Mesendoderm (in vitro differentiated cells): ENCODE results near the gene SRSF3.
"Not testable (repeated sequence)": the region's sequence is repeated elsewhere in the genome, so short reads cannot be mapped to it uniquely, and the experiment has no call there.

ENCODE experiments used
- DNase-seq: peaks from one replicate; pipeline ENCODE4 v3.0.0; 2013
- H2AK5ac ChIP-seq: 2 replicates; pipeline ENCODE4 v1.6.1; 2013; ENCODE audit warnings: low read length, inconsistent platforms
- H2BK120ac ChIP-seq: 2 replicates; pipeline ENCODE4 v1.6.1; 2013; ENCODE audit warnings: low read depth, mild to moderate bottlenecking, low read length, moderate library complexity, mixed read lengths
- H2BK15ac ChIP-seq: replicated peaks from 2 replicates; pipeline ENCODE4 v1.6.1; 2013; ENCODE audit warnings: low read depth, mild to moderate bottlenecking, moderate library complexity
- H2BK5ac ChIP-seq: 2 replicates; pipeline ENCODE4 v1.6.1; 2013; ENCODE audit warnings: low read length, inconsistent platforms
- H3K18ac ChIP-seq: 2 replicates; pipeline ENCODE4 v1.6.1; 2013; ENCODE audit warnings: mild to moderate bottlenecking, low read length, mixed read lengths
- H3K23ac ChIP-seq: one replicate; pipeline ENCODE4 v1.6.1; 2013; ENCODE audit warnings: low read length
- H3K27ac ChIP-seq: 2 replicates; pipeline ENCODE4 v1.5.1; 2013; ENCODE audit warnings: low read depth, mild to moderate bottlenecking, inconsistent platforms, low read length, moderate library complexity
- H3K27me3 ChIP-seq: 2 replicates; pipeline ENCODE4 v1.6.1; 2013; ENCODE audit warnings: low read length, control low read depth, mild to moderate bottlenecking, inconsistent platforms; ENCODE audit not compliant: insufficient read depth, poor library complexity
- H3K36me3 ChIP-seq: 2 replicates; pipeline ENCODE4 v1.6.1; 2013; ENCODE audit warnings: low read length, inconsistent platforms; ENCODE audit not compliant: control insufficient read depth, insufficient read depth
- H3K4ac ChIP-seq: one replicate; pipeline ENCODE4 v1.6.1; 2013; ENCODE audit warnings: low read depth, mild to moderate bottlenecking, low read length, moderate library complexity
- H3K4me1 ChIP-seq: 2 replicates; pipeline ENCODE4 v1.6.1; 2013; ENCODE audit warnings: low read depth, low read length, inconsistent platforms; ENCODE audit not compliant: control insufficient read depth
- H3K4me2 ChIP-seq: 2 replicates; pipeline ENCODE4 v1.6.1; 2013; ENCODE audit warnings: low read length
- H3K4me3 ChIP-seq: 2 replicates; pipeline ENCODE4 v1.5.1; 2013; ENCODE audit warnings: mild to moderate bottlenecking, low read length
- H3K56ac ChIP-seq: one replicate; pipeline ENCODE4 v1.6.1; 2013; ENCODE audit warnings: low read length
- H3K79me1 ChIP-seq: 2 replicates; pipeline ENCODE4 v1.6.1; 2013; ENCODE audit warnings: low read length, inconsistent platforms
- H3K79me2 ChIP-seq: 2 replicates; pipeline ENCODE4 v1.6.1; 2013; ENCODE audit warnings: mild to moderate bottlenecking, low read length; ENCODE audit not compliant: control insufficient read depth, insufficient read depth
- H3K9ac ChIP-seq: 2 replicates; pipeline ENCODE4 v1.6.1; 2013; ENCODE audit warnings: low read length, inconsistent platforms
- H4K5ac ChIP-seq: one replicate; pipeline ENCODE4 v1.6.1; 2013; ENCODE audit warnings: low read length
- H4K8ac ChIP-seq: one replicate; pipeline ENCODE4 v1.6.1; 2013; ENCODE audit warnings: low read depth, mild to moderate bottlenecking, control low read depth, low read length, moderate library complexity
- WGBS: extraction: QIAGEN DNeasy Blood & Tissue Kit; methylation state at CpG from one replicate; pipeline ENCODE4 v1.1.7; 2013; ENCODE audit warnings: low lambda C conversion rate, missing lambda C conversion rate; ENCODE audit not compliant: insufficient coverage; ENCODE audit errors: extremely low coverage; 5-methylcytosine and 5-hydroxymethylcytosine counted together

Gene SRSF3

GRCh38 chr6:36598739-36599318, 4.7 kb downstream of the SRSF3 start:
- peak overlapping the region; percentile 40 for H3K9ac ChIP-seq
- no peak overlapping the region for H2BK5ac ChIP-seq
- no peak overlapping the region for H3K4ac ChIP-seq
- peak overlapping the region; percentile 3 for H3K4me2 ChIP-seq
- H3K23ac ChIP-seq = no peak overlapping the region
- H2BK15ac ChIP-seq = no peak overlapping the region
- 100% methylated on average over 1 of the region's 11 CpGs for WGBS
- H2BK120ac ChIP-seq = no peak overlapping the region
- H3K18ac ChIP-seq = no peak overlapping the region
- no peak overlapping the region for H4K5ac ChIP-seq
- H2AK5ac ChIP-seq = no peak overlapping the region
- H4K8ac ChIP-seq = no peak overlapping the region
- H3K36me3 ChIP-seq = peaks cover 28% of the 10 kb centered on the region
- no peak overlapping the region for H3K56ac ChIP-seq
- peaks cover 91% of the 10 kb centered on the region for H3K79me2 ChIP-seq
- no peak for DNase-seq
- H3K27me3 ChIP-seq = no peaks in the 10 kb centered on the region
- no peak overlapping the region for H3K4me3 ChIP-seq
- peaks cover 4% of the 10 kb centered on the region for H3K4me1 ChIP-seq
- H3K79me1 ChIP-seq = peaks cover 4% of the 10 kb centered on the region
- H3K27ac ChIP-seq = no peak overlapping the region

- H3K4ac ChIP-seq = no peak overlapping the region
- peaks cover 94% of the 10 kb centered on the region for H3K79me2 ChIP-seq
- H2BK15ac ChIP-seq = no peak overlapping the region
- peaks cover 4% of the 10 kb centered on the region for H3K4me1 ChIP-seq
- peak overlapping the region; percentile 5 for H3K4me2 ChIP-seq
- no peak overlapping the region for H3K23ac ChIP-seq
- no peak overlapping the region for H3K18ac ChIP-seq
- H3K4me3 ChIP-seq = no peak overlapping the region
- H2BK5ac ChIP-seq = no peak overlapping the region
- H3K27ac ChIP-seq = no peak overlapping the region
- no peak overlapping the region for H4K8ac ChIP-seq
- peaks cover 8% of the 10 kb centered on the region for H3K79me1 ChIP-seq
- H3K36me3 ChIP-seq = peaks cover 31% of the 10 kb centered on the region
- H2BK120ac ChIP-seq = no peak overlapping the region
- no peak overlapping the region for H3K9ac ChIP-seq
- DNase-seq = peak; percentile 88
- H3K56ac ChIP-seq = no peak overlapping the region
- no peaks in the 10 kb centered on the region for H3K27me3 ChIP-seq
- no peak overlapping the region for H2AK5ac ChIP-seq
- WGBS = no CpG with 5 or more reads among the region's 14 CpGs
- H4K5ac ChIP-seq = no peak overlapping the region
Measured at GRCh38 chr6:36599791-36600209, 5.6 kb downstream of the SRSF3 start.

DNA sequence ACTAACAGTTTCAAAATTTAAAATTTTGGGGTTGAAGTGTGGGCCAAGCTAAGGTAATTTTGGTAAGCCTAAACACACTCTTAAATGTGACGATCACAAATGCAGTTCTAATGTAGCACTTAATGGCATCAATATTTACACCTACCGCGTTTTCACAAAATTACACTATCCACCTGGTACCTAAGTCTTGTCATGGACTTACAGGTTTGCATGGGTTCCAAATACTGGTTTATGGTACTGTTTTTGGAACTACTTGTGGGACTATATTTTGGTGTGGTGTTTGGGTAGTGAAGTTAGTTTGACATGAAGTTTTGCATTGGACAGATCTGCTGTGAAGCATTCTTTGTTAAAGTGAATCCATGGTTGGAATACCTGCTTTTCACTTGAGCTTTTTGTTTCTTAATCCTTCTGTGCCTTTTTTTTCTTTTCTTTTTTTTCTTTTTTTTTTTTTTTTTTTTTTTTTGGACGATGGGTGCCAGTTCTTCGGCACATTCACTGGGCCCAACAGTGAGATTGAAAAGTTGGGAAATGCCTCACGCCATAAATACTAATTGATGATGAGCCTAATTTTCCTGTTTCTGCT, 6.5 kb downstream of the SRSF3 start:
- H3K4me1 ChIP-seq = peaks cover 4% of the 10 kb centered on the region
- no peak overlapping the region for H2BK120ac ChIP-seq
- no peak overlapping the region for H2BK15ac ChIP-seq
- no peak overlapping the region for H3K27ac ChIP-seq
- H2BK5ac ChIP-seq = no peak overlapping the region
- no peak overlapping the region for H4K5ac ChIP-seq
- no peak overlapping the region for H3K56ac ChIP-seq
- H3K4me2 ChIP-seq = peak overlapping the region; percentile 21
- peaks cover 8% of the 10 kb centered on the region for H3K79me1 ChIP-seq
- H3K4ac ChIP-seq = no peak overlapping the region
- H3K36me3 ChIP-seq = peaks cover 33% of the 10 kb centered on the region
- no peak overlapping the region for H3K23ac ChIP-seq
- no peak overlapping the region for H2AK5ac ChIP-seq
- H3K27me3 ChIP-seq = no peaks in the 10 kb centered on the region
- H4K8ac ChIP-seq = no peak overlapping the region
- no peak overlapping the region for H3K4me3 ChIP-seq
- peaks cover 88% of the 10 kb centered on the region for H3K79me2 ChIP-seq
- H3K18ac ChIP-seq = no peak overlapping the region
- no peak for DNase-seq
- no CpG with 5 or more reads among the region's 6 CpGs for WGBS
- H3K9ac ChIP-seq = peak overlapping the region; percentile 6

DNA sequence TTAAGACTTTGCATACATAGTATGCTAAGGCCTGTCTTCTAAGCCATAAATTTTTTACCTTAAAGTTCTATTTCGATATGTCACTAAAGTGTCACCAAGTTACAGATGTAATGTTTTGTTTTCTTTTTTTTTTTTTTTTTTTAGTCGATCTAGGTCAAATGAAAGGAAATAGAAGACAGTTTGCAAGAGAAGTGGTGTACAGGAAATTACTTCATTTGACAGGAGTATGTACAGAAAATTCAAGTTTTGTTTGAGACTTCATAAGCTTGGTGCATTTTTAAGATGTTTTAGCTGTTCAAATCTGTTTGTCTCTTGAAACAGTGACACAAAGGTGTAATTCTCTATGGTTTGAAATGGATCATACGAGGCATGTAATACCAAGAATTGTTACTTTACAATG, 7.7 kb downstream of the SRSF3 start:
- H3K4me3 ChIP-seq, H4K8ac ChIP-seq, H2AK5ac ChIP-seq, H3K4me1 ChIP-seq, H4K5ac ChIP-seq, H2BK15ac ChIP-seq, H3K9ac ChIP-seq, H3K27me3 ChIP-seq, H3K18ac ChIP-seq, H2BK120ac ChIP-seq, H2BK5ac ChIP-seq, H3K79me1 ChIP-seq, H3K4ac ChIP-seq, H3K4me2 ChIP-seq, DNase-seq, H3K27ac ChIP-seq, H3K56ac ChIP-seq, H3K23ac ChIP-seq: not testable (repeated sequence)
- WGBS = no CpG with 5 or more reads among the region's 3 CpGs
- H3K79me2 ChIP-seq = peaks cover 81% of the 10 kb centered on the region
- H3K36me3 ChIP-seq = peaks cover 34% of the 10 kb centered on the region

DNA sequence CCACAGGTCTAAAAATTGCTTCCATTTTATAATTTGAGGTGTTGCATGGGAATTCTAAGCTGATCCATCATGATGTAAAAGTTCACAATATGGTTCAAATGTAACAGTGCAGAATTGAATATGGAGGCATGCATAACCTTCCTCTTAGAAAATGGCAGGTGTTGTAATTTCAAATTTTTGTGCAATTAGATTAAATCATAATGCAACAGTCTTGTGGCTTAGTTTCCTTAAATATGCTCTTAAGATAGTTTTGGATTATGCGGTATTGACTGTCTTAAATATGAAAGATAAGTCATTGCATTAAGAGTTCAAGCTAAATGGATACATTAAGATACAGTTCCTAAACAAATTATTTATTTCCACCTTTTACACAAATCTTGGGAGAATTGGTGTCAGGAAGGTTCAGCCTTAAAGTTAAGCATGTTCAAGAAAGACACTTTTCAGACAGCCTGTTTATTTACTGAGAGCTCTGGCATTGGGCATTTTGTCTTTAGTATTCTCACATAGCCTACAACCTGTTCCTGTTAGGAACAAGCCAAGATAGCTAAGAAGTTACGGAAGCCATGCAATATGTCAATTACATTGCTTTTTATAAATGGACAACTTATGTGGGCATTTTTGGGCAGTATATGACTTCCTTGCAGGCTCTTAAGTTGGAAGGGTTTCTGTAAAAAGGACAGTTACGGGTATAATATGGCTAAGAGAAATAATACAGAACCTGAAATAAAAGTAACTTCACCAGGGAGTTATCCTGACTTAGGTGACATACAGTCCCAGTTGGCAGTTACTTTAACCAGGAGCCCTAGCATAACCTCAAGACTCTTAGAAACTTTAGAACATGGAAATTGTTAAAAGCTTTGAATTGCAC, 9.3 kb downstream of the SRSF3 start:
- no peak overlapping the region for H3K4ac ChIP-seq

More for the DNA sequence above, 9.3 kb downstream of the SRSF3 start:
- Histone ChIP-seq H3K9ac (no peak overlapping the region), H3K56ac (no peak overlapping the region), H3K79me2 (peaks cover 68% of the 10 kb centered on the region), H2AK5ac (no peak overlapping the region), H3K4me1 (peaks cover 4% of the 10 kb centered on the region), H2BK120ac (no peak overlapping the region), H3K79me1 (peaks cover 14% of the 10 kb centered on the region), H4K5ac (no peak overlapping the region), H3K4me3 (no peak overlapping the region), H3K36me3 (peaks cover 34% of the 10 kb centered on the region), H3K18ac (no peak overlapping the region), H3K23ac (no peak overlapping the region), H3K4me2 (no peak overlapping the region), H2BK5ac (no peak overlapping the region), H3K27ac (no peak overlapping the region), H4K8ac (no peak overlapping the region), H2BK15ac (no peak overlapping the region), H3K27me3 (no peaks in the 10 kb centered on the region)
- no peak for DNase-seq
- no CpG with 5 or more reads among the region's 3 CpGs for WGBS
